GM21723 (cell line): ENCODE results near the gene C1QL4.
"Not testable (repeated sequence)": the region's sequence is repeated elsewhere in the genome, so short reads cannot be mapped to it uniquely, and the experiment has no call there.

Experiments
- ATAC-seq: cut with Tn5 transposase; IDR thresholded peaks from one replicate; pipeline ENCODE4 v1.9.1; 2021; ENCODE audit warnings: mild to moderate bottlenecking, moderate library complexity; ENCODE audit not compliant: unreplicated experiment

C1QL4 gene

DNA sequence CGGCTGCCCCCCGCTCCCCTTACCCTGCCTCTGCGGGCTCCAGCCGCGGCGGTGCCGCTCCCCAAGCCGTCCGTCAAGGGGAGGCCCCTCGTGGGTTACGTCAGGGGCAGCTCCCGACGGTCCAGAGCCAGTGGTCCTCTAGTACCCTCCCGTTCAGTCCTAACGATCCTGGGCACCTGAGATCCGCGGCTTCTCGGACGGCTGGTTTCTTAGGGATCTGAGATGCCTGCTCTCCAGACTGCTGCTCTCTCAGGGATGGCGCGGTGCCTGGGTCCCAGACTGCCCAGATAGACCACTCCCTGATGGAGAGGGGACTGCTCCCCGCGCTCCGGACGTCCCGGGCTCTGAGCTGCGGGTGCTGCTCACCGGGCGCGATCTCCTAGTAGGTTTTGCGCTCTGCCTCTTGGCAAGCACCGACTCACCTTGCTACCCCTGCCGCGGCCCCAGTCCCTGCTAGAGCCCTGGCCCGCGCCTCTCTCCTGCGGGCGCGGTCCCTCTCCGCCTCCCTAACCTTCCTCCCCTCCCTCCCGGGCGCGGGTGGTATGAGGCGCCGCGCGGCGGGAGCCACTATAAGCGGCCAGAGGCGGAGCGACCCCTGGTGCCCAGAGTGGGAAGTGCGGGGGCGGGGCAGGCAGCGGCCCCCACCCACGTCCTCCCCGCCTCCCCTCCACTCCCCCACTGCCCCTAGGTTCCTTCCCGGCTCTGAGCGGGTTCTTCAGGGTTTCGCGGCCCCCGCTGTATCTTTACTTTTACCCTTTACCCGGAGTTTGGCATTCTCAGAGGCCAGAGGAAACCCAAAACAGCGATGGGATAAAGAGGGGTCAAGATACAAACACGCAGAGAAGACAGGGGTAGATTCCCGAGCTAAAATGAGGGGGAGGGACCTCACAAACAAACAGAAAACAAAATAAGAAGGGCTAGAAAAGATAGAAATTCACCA lies at the start of gene C1QL4:
Gene C1QL4 (minus strand): TSS at position 544 of the 940 bp plus-strand sequence. CDS start 711 bp downstream, outside the sequence.
- peak; percentile 76 for ATAC-seq

- not testable (repeated sequence) for ATAC-seq
Measured at GRCh38 chr12:49380184-49380583, 43.2 kb upstream of the C1QL4 start.

DNA sequence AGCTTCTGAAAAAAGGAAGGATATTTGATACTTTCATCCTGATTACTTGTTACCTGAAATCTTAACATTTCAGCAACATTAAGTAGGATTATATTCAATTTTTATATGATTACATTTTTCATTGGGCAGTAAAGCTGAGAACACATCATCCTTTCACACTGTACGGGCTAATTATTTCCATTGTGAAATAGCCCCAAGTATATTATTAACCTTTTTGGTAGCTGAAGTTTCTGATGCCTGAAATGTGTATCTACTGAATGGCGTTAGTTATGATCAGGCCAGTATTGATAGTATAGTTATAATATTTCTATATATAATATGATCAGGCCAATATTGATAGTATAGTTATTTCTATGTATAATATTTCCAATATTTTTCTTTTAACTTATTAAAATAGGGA lies 40.4 kb upstream of the C1QL4 start:
- no peak for ATAC-seq

DNA sequence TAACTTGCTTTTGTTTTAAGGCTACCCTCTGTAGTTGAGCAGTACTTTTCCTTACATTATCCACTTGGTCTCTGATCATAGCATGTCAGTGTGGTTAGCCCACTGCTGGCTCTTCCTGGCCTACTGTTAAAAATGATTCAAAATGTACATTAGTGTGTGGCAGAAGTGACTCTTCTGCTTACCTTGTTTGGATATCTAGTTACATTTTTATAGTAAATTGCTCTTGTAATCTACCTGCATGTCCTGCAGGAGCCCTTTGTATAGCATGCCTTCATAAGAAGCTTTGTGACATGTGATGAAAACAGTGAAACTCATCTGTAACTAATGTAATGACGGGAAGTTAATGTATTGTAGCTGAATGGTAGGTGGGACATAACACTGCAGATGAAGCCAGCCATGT lies 38.4 kb upstream of the C1QL4 start:
- ATAC-seq: no peak

DNA sequence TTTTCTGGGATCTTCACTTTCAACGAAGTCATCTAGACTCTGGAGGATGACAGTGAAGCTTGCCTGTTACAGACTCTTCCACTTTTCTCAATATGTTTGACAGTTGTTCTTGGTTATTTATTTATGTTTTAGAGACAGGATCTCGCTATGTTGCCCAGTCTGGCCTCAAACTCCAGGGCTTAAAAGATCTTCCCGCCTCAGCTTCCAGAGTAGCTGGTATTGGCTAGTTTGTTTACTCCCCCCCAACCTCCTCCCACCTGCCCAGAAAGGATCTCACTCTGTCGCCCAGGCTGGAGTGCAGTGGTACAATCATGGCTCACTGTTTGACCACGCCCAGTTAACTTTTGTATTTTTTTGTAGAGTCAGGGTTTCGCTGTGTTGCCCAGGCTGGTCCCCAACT lies 33.6 kb upstream of the C1QL4 start:
- no peak for ATAC-seq

GRCh38 chr12:49369411-49370145 lies 32.6 kb upstream of the C1QL4 start:
- peak; percentile 51 for ATAC-seq

DNA sequence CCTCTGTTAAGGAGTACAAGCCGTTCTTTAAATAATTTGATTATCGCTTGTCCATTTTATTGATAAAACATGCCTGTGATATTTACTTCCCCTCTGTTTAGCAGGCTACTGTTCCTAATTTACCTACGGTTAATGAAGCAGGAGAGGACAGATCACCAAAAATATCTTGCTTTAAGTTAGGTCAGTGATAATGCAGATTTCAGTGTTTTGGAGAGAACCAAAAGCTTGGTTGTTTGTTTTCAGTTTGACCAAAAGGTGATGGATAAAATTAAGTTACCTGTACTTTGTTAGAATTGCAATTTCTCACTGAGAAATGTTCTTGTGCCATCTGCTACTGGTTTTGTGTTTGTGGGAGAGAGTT lies 31.2 kb upstream of the C1QL4 start:
- no peak for ATAC-seq

GRCh38 chr12:49367381-49368239 lies 30.6 kb upstream of the C1QL4 start, which contains the start of gene SPATS2:
SPATS2 (plus strand) TSS chr12:49367462; CDS start chr12:49461013, 93,551 bp downstream.
- ATAC-seq: no peak

DNA sequence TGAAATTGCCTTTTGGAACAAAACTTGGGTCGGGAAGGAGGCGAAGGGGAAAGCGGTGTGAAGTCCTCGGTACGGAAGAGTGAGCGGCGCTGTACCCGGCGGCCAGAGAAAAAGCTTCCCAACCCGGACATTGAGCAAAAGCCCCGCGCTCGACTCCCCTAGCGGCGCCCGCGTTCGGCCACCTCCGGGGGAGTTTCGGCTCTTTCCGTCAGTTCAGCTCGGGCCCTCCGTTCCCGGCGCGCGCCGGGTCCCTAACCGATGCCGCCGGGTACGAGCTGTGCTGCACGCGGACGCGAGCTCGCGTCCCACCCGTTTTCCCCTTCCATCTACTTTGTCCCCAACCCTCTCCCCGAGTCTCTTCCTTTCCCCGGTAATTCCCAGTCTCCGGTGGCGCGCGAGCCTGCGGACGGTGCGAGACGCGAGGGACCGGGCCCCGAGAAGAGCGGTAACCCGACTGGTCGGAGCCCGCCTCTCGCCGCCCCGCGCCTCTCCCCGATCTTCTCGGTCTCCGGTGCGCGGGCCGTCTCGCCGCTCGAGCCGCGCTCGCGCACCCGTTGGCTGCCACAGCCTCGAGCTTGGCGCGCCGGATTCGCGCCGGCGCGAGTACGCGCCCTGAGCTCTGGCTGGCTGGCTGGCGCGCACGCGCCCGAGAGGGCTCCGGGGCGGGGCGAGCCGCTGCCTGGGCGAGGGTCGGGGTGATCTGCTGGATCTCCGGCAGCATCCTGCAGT lies 29.8 kb upstream of the C1QL4 start:
- peak; percentile 67 for ATAC-seq

GRCh38 chr12:49366096-49366651 lies 29.2 kb upstream of the C1QL4 start:
- ATAC-seq: peak; percentile 16

DNA sequence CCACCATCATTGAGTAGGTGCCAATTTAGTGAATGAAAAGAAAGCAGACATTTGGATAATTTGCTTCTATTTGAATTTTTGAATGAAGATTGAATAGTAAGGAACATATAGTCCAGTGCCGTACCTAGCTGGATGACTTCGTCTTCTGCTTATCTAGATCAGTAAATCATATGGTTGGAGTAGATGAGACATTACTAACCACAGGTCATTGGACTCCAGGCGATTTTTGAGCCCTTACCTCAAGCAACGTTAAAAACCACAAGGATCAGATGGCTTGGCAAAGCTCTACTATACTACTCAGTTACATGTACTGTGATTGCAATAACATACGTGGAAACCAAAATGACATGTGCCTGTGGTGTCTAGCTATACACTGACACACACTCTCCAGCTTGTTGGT lies 28.6 kb upstream of the C1QL4 start:
- ATAC-seq: no peak

DNA sequence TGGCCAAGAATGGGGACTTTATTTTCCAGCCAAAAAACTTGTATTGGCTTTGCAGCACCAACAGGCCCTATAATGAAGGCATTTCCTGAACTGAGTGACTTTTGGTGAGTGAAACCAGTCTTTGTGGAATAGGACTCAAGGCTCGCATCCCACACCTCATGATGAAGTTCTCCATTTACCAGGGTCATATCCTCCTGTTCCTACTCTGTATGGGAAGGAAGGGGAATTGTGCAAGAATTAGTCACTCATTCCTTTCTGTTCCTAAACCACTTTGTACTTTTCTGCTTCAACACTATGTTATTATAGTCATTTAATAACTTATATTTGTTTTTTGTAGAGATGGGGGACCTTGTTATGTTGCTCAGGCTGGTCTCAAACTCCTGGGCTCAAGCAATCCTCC lies 28.0 kb upstream of the C1QL4 start:
- ATAC-seq: no peak

DNA sequence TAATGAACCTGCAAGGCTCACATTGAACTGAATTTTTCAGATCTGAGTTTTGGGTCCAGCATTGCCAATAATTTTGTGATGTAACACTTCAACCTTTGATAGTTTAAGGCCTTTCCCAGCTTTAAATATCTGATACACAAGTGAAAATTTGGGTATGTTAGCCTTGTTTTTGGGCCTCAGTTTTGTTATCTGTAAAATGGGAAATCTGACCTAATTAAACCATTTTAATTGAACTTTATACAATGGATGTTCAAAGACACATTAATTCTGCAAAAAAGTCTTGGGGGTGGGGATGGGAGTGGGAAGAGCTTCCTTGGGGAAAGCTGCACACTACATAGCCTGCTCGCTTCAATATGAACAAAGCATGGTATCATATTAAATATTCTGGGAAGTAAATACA lies 25.1 kb upstream of the C1QL4 start:
- no peak for ATAC-seq

DNA sequence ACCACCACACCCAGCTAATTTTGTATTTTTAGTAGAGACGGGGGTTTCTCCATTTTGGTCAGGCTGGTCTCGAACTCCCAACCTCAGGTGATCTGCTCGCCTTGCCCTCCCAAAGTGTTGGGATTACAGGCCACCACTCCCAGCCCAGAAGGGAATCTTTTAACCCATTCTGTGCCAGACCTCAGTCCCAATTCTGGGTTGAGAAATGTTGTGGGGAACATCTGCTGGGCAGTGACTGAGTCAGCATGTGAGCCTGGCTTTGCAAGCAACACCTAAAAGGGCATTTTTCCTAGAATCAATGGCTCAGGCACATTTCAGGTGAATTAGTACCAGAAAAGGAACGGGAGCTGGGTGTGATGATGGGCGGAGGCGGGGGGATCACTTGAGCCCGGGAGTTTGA lies 22.7 kb upstream of the C1QL4 start:
- ATAC-seq: no peak

GRCh38 chr12:49358483-49359141 lies 21.6 kb upstream of the C1QL4 start:
- peak; percentile 72 for ATAC-seq

DNA sequence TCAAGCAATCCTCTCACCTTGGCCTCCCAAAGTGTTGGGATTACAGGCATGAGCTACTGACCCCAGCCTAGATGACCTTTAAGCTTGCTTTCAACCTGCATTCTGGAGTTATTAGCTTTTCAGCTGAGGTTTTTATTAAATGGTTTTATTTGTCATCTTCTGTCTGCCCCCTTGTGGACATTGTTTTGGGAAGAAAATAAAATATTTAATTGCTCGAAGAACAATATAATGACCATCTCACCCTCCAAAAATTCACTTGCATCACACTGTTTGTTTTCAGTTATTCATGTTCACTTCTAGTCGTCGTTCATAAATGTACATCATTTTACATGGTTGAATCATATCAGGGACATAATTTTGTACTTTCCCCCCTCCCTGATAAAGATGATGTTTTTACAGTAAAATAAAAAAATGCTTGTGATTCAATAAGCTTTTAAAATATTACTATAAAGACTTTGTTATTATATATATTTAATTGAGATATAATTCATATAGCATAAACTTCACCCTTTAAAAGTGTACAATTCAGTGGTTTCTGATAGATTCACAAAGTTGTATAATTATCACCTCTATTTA lies 20.2 kb upstream of the C1QL4 start:
- ATAC-seq: no peak

DNA sequence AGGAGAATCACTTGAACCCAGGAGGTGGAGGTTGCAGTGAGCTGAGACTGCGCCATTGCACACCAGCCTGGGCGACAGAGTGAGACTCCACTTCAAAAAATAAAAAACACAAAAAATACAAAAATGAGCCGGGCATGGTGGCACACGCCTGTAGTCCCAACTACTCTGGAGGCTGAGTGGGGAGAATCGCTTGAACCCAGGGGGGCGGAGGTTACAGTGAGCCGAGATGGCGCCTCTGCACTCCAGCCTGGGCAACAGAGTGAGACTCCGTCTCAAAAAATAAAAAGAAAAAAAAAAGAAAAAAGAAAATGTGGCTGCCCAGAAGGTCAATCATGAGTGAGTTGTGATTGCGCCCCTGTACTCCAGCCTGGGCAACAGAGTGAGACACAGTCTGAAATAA lies 18.9 kb upstream of the C1QL4 start:
- ATAC-seq: no peak

DNA sequence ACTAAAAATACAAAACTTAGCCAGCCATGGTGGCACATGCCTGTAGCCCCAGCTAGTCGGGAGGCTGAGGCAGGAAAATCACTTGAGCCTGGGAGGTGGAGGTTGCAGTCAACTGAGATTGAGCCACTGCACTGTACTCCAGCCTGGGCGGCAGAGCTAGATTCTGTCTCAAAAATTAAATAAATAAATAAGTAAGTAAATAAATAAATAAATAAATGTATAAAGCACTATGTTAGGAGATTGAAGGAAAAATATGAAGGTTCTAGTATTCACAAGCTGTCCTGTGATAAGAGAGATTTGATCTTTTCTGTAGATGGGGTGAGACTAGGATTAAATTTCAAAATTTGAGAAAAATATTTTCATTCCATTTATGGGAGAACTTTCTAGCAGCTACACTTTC lies 15.4 kb upstream of the C1QL4 start:
- ATAC-seq: no peak

- no peak for ATAC-seq
Measured at GRCh38 chr12:49349266-49349665, 12.3 kb upstream of the C1QL4 start.
